ENCODE data around the gene CYRIA.

CYRIA gene

DNA sequence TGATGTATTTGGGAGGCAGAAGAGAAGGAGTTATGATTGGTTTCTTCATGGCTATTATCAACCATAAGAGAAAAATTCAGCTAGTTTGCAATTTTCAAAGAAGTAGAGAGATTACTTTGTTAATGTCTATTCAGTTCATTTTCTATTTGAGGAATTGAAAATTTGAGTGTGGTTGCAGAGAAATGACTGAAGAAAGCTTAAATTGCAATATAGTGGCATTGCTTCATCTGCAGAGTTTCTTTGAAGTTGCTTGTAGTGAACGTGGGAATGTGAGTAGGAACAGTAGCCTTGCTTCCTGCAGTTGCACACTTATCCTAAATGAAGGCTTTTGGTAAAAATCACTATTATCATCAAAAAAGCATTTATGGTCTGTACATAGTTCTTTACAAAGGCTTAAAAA, 14.7 kb upstream of the CYRIA start:
- Histone ChIP-seq H3K23ac (ENCODE audit: low read length) (no peak overlapping the region), H3K4me3 (ENCODE audit: low read depth, low read length) (no peak overlapping the region), H3K27ac (ENCODE audit: low read depth, low read length) (no peak overlapping the region), H2BK120ac (ENCODE audit: insufficient read depth, low read length, poor library complexity) (no peak overlapping the region), H3K14ac (ENCODE audit: low read length) (no peak overlapping the region), H3K79me1 (ENCODE audit: low read length) (peaks cover 7% of the 10 kb centered on the region), H4K8ac (ENCODE audit: low read depth, low read length) (no peak overlapping the region), H3K4me1 (ENCODE audit: control insufficient read depth in 1 of 2, insufficient read depth in 2 of 2, low read length in 2 of 2) (peaks cover 4 to 10% of the 10 kb centered on the region in 2 experiments), H3K79me2 (ENCODE audit: control insufficient read depth, insufficient read depth, low read length, poor library complexity) (no peaks in the 10 kb centered on the region), H3K27me3 (ENCODE audit: insufficient read depth, low read length) (no peaks in the 10 kb centered on the region), H3K36me3 (ENCODE audit: control insufficient read depth in 1 of 2, insufficient read depth in 2 of 2, low read length in 2 of 2) (no peaks in the 10 kb centered on the region), H4K12ac (ENCODE audit: low read depth, low read length) (no peak overlapping the region), H2AK5ac (ENCODE audit: low read length) (no peak overlapping the region), H3K9ac (ENCODE audit: low read length) (no peak overlapping the region), H2AFZ (ENCODE audit: insufficient read depth, low read length, poor library complexity) (no peak overlapping the region), H3K18ac (ENCODE audit: low read length) (no peak overlapping the region), H2BK5ac (ENCODE audit: low read depth, low read length, poor library complexity) (no peak overlapping the region), H3K9me3 (ENCODE audit: insufficient read depth, low read depth, low read length) (no peaks in the 10 kb centered on the region), H3K4ac (ENCODE audit: low read depth, low read length) (no peak overlapping the region), H3K4me2 (ENCODE audit: low read length) (no peak overlapping the region), H2BK12ac (ENCODE audit: low read length) (no peak overlapping the region), H4K91ac (ENCODE audit: low read depth, low read length) (no peak overlapping the region)
- DNase-seq = no peak
- WGBS (ENCODE audit: extremely low coverage, insufficient coverage, insufficient read length) = no CpG with 5 or more reads among the region's 1 CpG

DNA sequence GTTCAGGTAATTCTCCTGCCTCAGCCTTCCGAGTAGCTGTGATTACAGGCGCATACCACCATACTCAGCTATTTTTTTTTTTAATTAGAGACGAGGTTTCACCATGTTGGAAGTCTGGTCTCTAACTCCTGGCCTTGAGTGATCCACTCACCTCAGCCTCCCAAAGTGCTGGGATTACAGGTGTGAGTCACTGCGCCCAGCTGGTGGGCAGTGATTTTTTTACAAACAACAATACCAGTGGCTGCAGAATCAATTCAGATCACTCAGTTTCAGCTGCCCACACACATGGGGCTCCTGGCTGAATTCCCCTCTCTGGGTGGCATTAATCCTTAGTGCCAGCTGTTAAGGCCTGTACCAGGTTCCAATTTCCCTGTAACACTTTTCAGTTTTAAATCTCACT, 13.3 kb upstream of the CYRIA start:
- no peak overlapping the region for H3K4me2 ChIP-seq (ENCODE audit: low read length)
- H2AFZ ChIP-seq (ENCODE audit: insufficient read depth, low read length, poor library complexity) = no peak overlapping the region
- H3K18ac ChIP-seq (ENCODE audit: low read length) = no peak overlapping the region
- H4K8ac ChIP-seq (ENCODE audit: low read depth, low read length) = no peak overlapping the region
- no peak overlapping the region for H4K12ac ChIP-seq (ENCODE audit: low read depth, low read length)
- H4K91ac ChIP-seq (ENCODE audit: low read depth, low read length) = no peak overlapping the region
- no peaks in the 10 kb centered on the region for H3K79me2 ChIP-seq (ENCODE audit: control insufficient read depth, insufficient read depth, low read length, poor library complexity)
- peaks cover 4% of the 10 kb centered on the region for H3K79me1 ChIP-seq (ENCODE audit: low read length)
- no peak for DNase-seq
- H3K14ac ChIP-seq (ENCODE audit: low read length) = no peak overlapping the region
- no peak overlapping the region for H3K27ac ChIP-seq (ENCODE audit: low read depth, low read length)
- H3K4me1 ChIP-seq (ENCODE audit: control insufficient read depth in 1 of 2, insufficient read depth in 2 of 2, low read length in 2 of 2) = peaks cover 0 to 3% of the 10 kb centered on the region in 2 experiments
- no peaks in the 10 kb centered on the region for H3K9me3 ChIP-seq (ENCODE audit: insufficient read depth, low read depth, low read length)
- no peak overlapping the region for H2BK5ac ChIP-seq (ENCODE audit: low read depth, low read length, poor library complexity)
- no peak overlapping the region for H3K23ac ChIP-seq (ENCODE audit: low read length)
- no peak overlapping the region for H2AK5ac ChIP-seq (ENCODE audit: low read length)
- no peak overlapping the region for H3K4me3 ChIP-seq (ENCODE audit: low read depth, low read length)
- no peaks in the 10 kb centered on the region for H3K36me3 ChIP-seq (ENCODE audit: control insufficient read depth in 1 of 2, insufficient read depth in 2 of 2, low read length in 2 of 2)
- H2BK120ac ChIP-seq (ENCODE audit: insufficient read depth, low read length, poor library complexity) = no peak overlapping the region
- no peaks in the 10 kb centered on the region for H3K27me3 ChIP-seq (ENCODE audit: insufficient read depth, low read length)
- H3K9ac ChIP-seq (ENCODE audit: low read length) = no peak overlapping the region
- H3K4ac ChIP-seq (ENCODE audit: low read depth, low read length) = no peak overlapping the region
- no CpG with 5 or more reads among the region's 4 CpGs for WGBS (ENCODE audit: extremely low coverage, insufficient coverage, insufficient read length)
- no peak overlapping the region for H2BK12ac ChIP-seq (ENCODE audit: low read length)

DNA sequence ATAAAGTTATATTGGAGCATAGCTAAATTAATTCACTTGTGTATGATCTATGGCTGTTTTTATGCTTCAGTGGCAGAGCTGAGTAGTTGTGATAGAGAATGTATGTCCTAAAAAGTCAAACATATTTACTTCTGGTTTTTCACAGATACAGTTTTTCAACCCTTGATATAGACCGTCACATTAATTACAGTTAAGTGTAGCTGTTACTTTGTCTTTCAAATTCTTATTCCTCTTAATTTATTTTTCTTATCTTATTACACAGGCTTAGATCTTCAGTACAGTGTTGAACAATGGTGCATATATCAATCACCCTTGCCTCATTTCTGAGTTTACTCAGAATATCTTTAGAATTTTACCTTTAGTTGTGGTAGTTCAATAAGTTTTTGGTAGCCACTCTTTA, 12.2 kb upstream of the CYRIA start:
- H3K36me3 ChIP-seq (ENCODE audit: control insufficient read depth in 1 of 2, insufficient read depth in 2 of 2, low read length in 2 of 2) = no peaks in the 10 kb centered on the region
- no CpG with 5 or more reads among the region's 1 CpG for WGBS (ENCODE audit: extremely low coverage, insufficient coverage, insufficient read length)
- H2AK5ac ChIP-seq (ENCODE audit: low read length) = no peak overlapping the region
- no peak overlapping the region for H3K14ac ChIP-seq (ENCODE audit: low read length)
- no peaks in the 10 kb centered on the region for H3K79me1 ChIP-seq (ENCODE audit: low read length)
- no peak overlapping the region for H2AFZ ChIP-seq (ENCODE audit: insufficient read depth, low read length, poor library complexity)
- no peak overlapping the region for H3K27ac ChIP-seq (ENCODE audit: low read depth, low read length)
- H3K23ac ChIP-seq (ENCODE audit: low read length) = no peak overlapping the region
- no peaks in the 10 kb centered on the region for H3K27me3 ChIP-seq (ENCODE audit: insufficient read depth, low read length)
- H3K18ac ChIP-seq (ENCODE audit: low read length) = no peak overlapping the region
- no peak overlapping the region for H4K91ac ChIP-seq (ENCODE audit: low read depth, low read length)
- H3K4ac ChIP-seq (ENCODE audit: low read depth, low read length) = no peak overlapping the region
- no peaks in the 10 kb centered on the region for H3K4me1 ChIP-seq (ENCODE audit: control insufficient read depth in 1 of 2, insufficient read depth in 2 of 2, low read length in 2 of 2)
- H4K8ac ChIP-seq (ENCODE audit: low read depth, low read length) = no peak overlapping the region
- no peak overlapping the region for H3K4me2 ChIP-seq (ENCODE audit: low read length)
- H2BK120ac ChIP-seq (ENCODE audit: insufficient read depth, low read length, poor library complexity) = no peak overlapping the region
- H2BK12ac ChIP-seq (ENCODE audit: low read length) = no peak overlapping the region
- H3K4me3 ChIP-seq (ENCODE audit: low read depth, low read length) = no peak overlapping the region
- no peak overlapping the region for H4K12ac ChIP-seq (ENCODE audit: low read depth, low read length)
- no peak for DNase-seq
- no peak overlapping the region for H2BK5ac ChIP-seq (ENCODE audit: low read depth, low read length, poor library complexity)
- H3K9me3 ChIP-seq (ENCODE audit: insufficient read depth, low read depth, low read length) = no peaks in the 10 kb centered on the region
- H3K79me2 ChIP-seq (ENCODE audit: control insufficient read depth, insufficient read depth, low read length, poor library complexity) = no peaks in the 10 kb centered on the region
- H3K9ac ChIP-seq (ENCODE audit: low read length) = no peak overlapping the region

DNA sequence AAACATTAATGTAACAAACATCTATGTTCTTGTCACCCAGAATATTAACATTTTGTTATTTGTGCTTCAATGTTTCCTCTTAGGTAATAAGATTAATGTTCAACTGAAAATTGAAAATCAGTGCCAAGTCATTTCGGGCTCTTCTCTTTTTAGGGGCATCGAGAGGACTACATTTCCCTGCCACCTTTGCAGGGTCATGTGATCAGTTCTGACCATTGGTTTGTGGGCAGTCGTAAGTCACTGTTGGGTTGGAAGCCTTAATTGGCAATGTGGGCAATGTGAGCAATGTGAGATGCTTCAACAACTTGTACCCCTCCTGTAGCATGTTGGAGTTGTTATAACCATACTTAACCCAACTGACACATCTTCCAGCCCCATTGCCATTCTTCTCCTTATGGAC, 10.1 kb upstream of the CYRIA start:
- no peaks in the 10 kb centered on the region for H3K9me3 ChIP-seq (ENCODE audit: insufficient read depth, low read depth, low read length)

More for the DNA sequence above, 10.1 kb upstream of the CYRIA start:
- H3K36me3 ChIP-seq (ENCODE audit: control insufficient read depth in 1 of 2, insufficient read depth in 2 of 2, low read length in 2 of 2) = no peaks in the 10 kb centered on the region
- H4K8ac ChIP-seq (ENCODE audit: low read depth, low read length) = no peak overlapping the region
- no peak overlapping the region for H3K4me3 ChIP-seq (ENCODE audit: low read depth, low read length)
- H3K4me2 ChIP-seq (ENCODE audit: low read length) = no peak overlapping the region
- no peak overlapping the region for H3K9ac ChIP-seq (ENCODE audit: low read length)
- H3K18ac ChIP-seq (ENCODE audit: low read length) = no peak overlapping the region
- H2AK5ac ChIP-seq (ENCODE audit: low read length) = no peak overlapping the region
- H2BK5ac ChIP-seq (ENCODE audit: low read depth, low read length, poor library complexity) = no peak overlapping the region
- H2BK120ac ChIP-seq (ENCODE audit: insufficient read depth, low read length, poor library complexity) = no peak overlapping the region
- H2BK12ac ChIP-seq (ENCODE audit: low read length) = no peak overlapping the region
- DNase-seq = no peak
- H2AFZ ChIP-seq (ENCODE audit: insufficient read depth, low read length, poor library complexity) = no peak overlapping the region
- no peak overlapping the region for H3K27ac ChIP-seq (ENCODE audit: low read depth, low read length)
- H4K91ac ChIP-seq (ENCODE audit: low read depth, low read length) = no peak overlapping the region
- no peaks in the 10 kb centered on the region for H3K79me2 ChIP-seq (ENCODE audit: control insufficient read depth, insufficient read depth, low read length, poor library complexity)
- H3K79me1 ChIP-seq (ENCODE audit: low read length) = no peaks in the 10 kb centered on the region
- no peak overlapping the region for H3K4ac ChIP-seq (ENCODE audit: low read depth, low read length)
- no CpG with 5 or more reads among the region's 3 CpGs for WGBS (ENCODE audit: extremely low coverage, insufficient coverage, insufficient read length)
- no peak overlapping the region for H3K14ac ChIP-seq (ENCODE audit: low read length)
- H3K4me1 ChIP-seq (ENCODE audit: control insufficient read depth in 1 of 2, insufficient read depth in 2 of 2, low read length in 2 of 2) = no peaks in the 10 kb centered on the region
- H3K23ac ChIP-seq (ENCODE audit: low read length) = no peak overlapping the region
- no peak overlapping the region for H4K12ac ChIP-seq (ENCODE audit: low read depth, low read length)
- no peaks in the 10 kb centered on the region for H3K27me3 ChIP-seq (ENCODE audit: insufficient read depth, low read length)
